Activated B cell treated with CpG ODN at 0.5 μM for 24 hours (primary cell): Measurements from ENCODE around the gene EAF2. TPM values are rescaled to one million over a fixed set of nuclear protein-coding genes. Genes with fewer than 3 reads are reported as not detected.

Source experiments
- ATAC-seq: fragments of 200-7000 bp; cut with Tn5 transposase; one replicate; pipeline ENCODE4 v1.10.0; 2021; ENCODE audit warnings: low read depth, mild to moderate bottlenecking, moderate library complexity
- CTCF ChIA-PET: fragments of 350-600 bp; sonication (Branson Sonifier 250); formaldehyde crosslinking; loops from one replicate; lab custom pipeline; 2021; ENCODE audit warnings: antibody characterized with exemption; lab: Charles Lee
- POLR2A ChIA-PET: fragments of 350-600 bp; sonication (Branson Sonifier 250); formaldehyde crosslinking; loops from one replicate; lab custom pipeline; 2021; ENCODE audit warnings: antibody characterized with exemption; lab: Charles Lee
- DNase-seq: peaks from one replicate; pipeline ENCODE4 v3.0.0; 2022
- H3K27ac Mint-ChIP-seq: one replicate; pipeline ENCODE4 v1.8.0; 2020; ENCODE audit warnings: mixed read lengths
- H3K27me3 Mint-ChIP-seq: one replicate; pipeline ENCODE4 v1.8.0; 2021; ENCODE audit warnings: mixed read lengths
- H3K36me3 Mint-ChIP-seq: one replicate; pipeline ENCODE4 v1.8.0; 2021; ENCODE audit warnings: low read depth, mixed read lengths
- H3K4me1 Mint-ChIP-seq: one replicate; pipeline ENCODE4 v1.8.0; 2021; ENCODE audit warnings: mixed read lengths
- H3K4me3 Mint-ChIP-seq: one replicate; pipeline ENCODE4 v1.8.0; 2020; ENCODE audit warnings: mild to moderate bottlenecking, mixed read lengths
- H3K9me3 Mint-ChIP-seq: one replicate; pipeline ENCODE4 v1.8.0; 2020; ENCODE audit warnings: mixed read lengths
- intact Hi-C: fragments of 100-400 bp; cut with micrococcal nuclease; formaldehyde crosslinking; loops from one replicate; pipeline ENCODE4 v1.15.1; 2024
- total RNA-seq: library from RNA; stranded (reverse); gene quantifications from 2 replicates; pipeline ENCODE4 v1.2.3, GENCODE V29; 2022
- TF ChIP-seq, protein P1 (sequence below): fragments of 200-600 bp; IDR thresholded peaks from one replicate; pipeline ENCODE4 v1.8.0; 2022; ENCODE audit warnings: antibody characterized with exemption, mild to moderate bottlenecking

EAF2 gene
- total RNA-seq, 1 donor from 2014 or later = 43.3 TPM

DNA sequence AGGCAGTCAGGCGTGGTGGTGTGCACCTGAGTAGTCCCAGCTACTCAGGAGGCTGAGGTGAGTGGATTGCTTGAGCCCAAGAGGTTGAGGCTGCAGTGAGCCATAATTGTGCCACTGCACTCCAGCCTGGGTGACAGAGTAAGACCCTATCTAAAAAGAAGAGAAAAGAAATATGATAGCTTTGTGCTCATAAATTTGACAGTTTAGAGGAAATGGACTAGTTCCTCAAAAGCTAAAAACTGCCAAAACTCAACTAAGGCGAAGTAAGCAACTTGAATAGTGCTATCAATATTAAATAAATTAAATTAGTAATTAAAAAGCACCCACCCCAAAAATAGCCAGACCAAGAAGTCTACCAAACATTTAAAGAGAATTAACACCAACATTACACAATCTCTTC is 34.7 kb downstream of the EAF2 start:
- peak overlapping the region; percentile 43 for H3K27ac Mint-ChIP-seq
- no peaks in the 10 kb centered on the region for H3K27me3 Mint-ChIP-seq
- peaks cover 55% of the 10 kb centered on the region for H3K36me3 Mint-ChIP-seq
- H3K9me3 Mint-ChIP-seq = no peaks in the 10 kb centered on the region
- POLR2A ChIA-PET = no interaction called here
- intact Hi-C loops = loop anchor here (5.0 kb wide), 1 partner anchor 322 kb away; the partner anchor contains the start of gene POLQ
- DNase-seq = no peak
- no peak overlapping the region for H3K4me3 Mint-ChIP-seq
- TF ChIP-seq, protein P1, sequence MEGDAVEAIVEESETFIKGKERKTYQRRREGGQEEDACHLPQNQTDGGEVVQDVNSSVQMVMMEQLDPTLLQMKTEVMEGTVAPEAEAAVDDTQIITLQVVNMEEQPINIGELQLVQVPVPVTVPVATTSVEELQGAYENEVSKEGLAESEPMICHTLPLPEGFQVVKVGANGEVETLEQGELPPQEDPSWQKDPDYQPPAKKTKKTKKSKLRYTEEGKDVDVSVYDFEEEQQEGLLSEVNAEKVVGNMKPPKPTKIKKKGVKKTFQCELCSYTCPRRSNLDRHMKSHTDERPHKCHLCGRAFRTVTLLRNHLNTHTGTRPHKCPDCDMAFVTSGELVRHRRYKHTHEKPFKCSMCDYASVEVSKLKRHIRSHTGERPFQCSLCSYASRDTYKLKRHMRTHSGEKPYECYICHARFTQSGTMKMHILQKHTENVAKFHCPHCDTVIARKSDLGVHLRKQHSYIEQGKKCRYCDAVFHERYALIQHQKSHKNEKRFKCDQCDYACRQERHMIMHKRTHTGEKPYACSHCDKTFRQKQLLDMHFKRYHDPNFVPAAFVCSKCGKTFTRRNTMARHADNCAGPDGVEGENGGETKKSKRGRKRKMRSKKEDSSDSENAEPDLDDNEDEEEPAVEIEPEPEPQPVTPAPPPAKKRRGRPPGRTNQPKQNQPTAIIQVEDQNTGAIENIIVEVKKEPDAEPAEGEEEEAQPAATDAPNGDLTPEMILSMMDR = no peak
- peaks cover 48% of the 10 kb centered on the region for H3K4me1 Mint-ChIP-seq
- peak; percentile 34 for ATAC-seq
- CTCF ChIA-PET = no interaction called here

GRCh38 chr3:121870717-121871116 is 35.7 kb downstream of the EAF2 start:
- Mint-ChIP-seq H3K27me3 (no peaks in the 10 kb centered on the region), H3K27ac (peak overlapping the region; percentile 51)

DNA sequence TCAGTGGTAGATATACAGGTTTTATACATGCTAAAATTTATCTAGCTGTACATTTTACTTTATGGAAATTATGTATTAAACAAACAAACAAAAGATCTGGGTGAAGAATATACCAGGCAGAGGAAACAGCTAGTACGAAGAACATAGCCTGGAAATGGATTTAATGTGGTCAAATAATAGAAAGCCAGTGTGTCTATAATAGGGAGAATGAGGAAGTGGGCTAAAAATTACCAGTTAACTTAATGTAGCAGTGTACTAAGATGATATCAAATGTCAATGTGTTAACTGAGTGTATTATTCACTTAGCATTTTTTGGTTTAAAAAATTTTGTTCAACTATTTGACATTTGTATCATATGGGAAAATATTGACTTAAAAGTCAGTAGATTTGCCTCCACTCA is 36.4 kb downstream of the EAF2 start:
- no peak for DNase-seq
- peak; percentile 37 for ATAC-seq
- CTCF ChIA-PET = no interaction called here
- TF ChIP-seq, protein P1 = no peak
- Mint-ChIP-seq H3K27ac (peak overlapping the region; percentile 60), H3K4me3 (no peak overlapping the region), H3K4me1 (peaks cover 54% of the 10 kb centered on the region), H3K36me3 (peaks cover 53% of the 10 kb centered on the region), H3K9me3 (no peaks in the 10 kb centered on the region), H3K27me3 (no peaks in the 10 kb centered on the region)
- intact Hi-C loops = loop anchor here (5.0 kb wide), 1 partner anchor 324 kb away; the partner anchor contains the start of gene POLQ
- POLR2A ChIA-PET = no interaction called here

More at GRCh38 chr3:121870717-121871116, 35.7 kb downstream of the EAF2 start:
- Mint-ChIP-seq H3K9me3 (no peaks in the 10 kb centered on the region), H3K4me3 (no peak overlapping the region), H3K4me1 (peaks cover 52% of the 10 kb centered on the region), H3K36me3 (peaks cover 55% of the 10 kb centered on the region)
- POLR2A ChIA-PET = interaction anchor here (1.0 kb wide), 1 partner anchor 61 kb away, joined by 3 read pairs; no protein-coding TSS in a partner anchor
- DNase-seq (no peak), ATAC-seq (no peak)
- intact Hi-C loops = loop anchor here (5.0 kb wide), 1 partner anchor 323 kb away; the partner anchor contains the start of gene POLQ
- TF ChIP-seq, protein P1 = no peak
- CTCF ChIA-PET = no interaction called here

DNA sequence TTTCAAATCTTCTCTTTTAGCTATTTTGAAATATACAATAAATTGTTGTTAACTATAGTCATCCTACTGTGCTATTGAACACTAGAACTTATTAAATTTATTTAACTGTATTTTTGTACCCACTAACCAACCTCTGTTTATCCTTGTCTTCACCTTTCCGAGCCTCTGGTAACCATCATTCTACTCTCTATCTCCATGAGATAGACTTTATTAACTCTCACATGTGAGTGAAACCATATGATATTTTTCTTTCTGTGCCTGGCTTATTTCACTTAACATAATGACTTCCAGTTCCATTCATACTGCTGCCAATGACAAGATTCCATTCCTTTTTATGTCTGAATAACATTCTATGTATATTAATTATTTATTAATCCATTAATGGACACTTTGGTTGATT is 43.4 kb downstream of the EAF2 start:
- no peak for ATAC-seq
- ChIA-PET POLR2A (no interaction called here), CTCF (no interaction called here)
- TF ChIP-seq, protein P1 = no peak
- Mint-ChIP-seq H3K4me3 (no peak overlapping the region), H3K27me3 (no peaks in the 10 kb centered on the region), H3K4me1 (peaks cover 29% of the 10 kb centered on the region), H3K36me3 (peaks cover 50% of the 10 kb centered on the region), H3K9me3 (no peaks in the 10 kb centered on the region), H3K27ac (no peak overlapping the region)
- intact Hi-C loops = no loop called here
- no peak for DNase-seq

DNA sequence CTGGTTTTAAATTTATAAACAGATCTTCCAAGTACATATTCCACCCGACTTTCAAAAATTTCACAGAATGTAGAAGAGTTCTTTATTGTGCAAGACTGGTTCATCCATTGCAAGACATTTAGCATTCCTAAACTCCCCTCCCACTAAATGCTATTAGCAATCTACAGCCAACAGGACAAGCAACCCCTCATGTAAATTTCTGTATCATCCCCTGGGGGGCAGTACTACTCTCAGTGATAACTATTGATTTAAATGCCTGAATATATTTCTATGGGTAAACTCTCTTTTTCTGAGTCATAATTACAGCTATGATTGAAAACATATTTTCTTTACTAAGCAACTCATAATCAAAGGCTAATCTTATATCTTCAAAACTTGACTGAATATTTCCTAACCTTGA is 48.5 kb downstream of the EAF2 start:
- Mint-ChIP-seq H3K27me3 (no peaks in the 10 kb centered on the region), H3K27ac (no peak overlapping the region), H3K36me3 (peaks cover 43% of the 10 kb centered on the region), H3K4me1 (peaks cover 12% of the 10 kb centered on the region), H3K4me3 (no peak overlapping the region), H3K9me3 (no peaks in the 10 kb centered on the region)
- ChIA-PET POLR2A (interaction anchor here (0.6 kb wide), 1 partner anchor 223 kb away, joined by 3 read pairs; the partner anchor contains the start of gene HCLS1), CTCF (interaction anchor here (0.7 to 1.4 kb wide), 9 partner anchors 9 to 416 kb away, joined by 3 to 13 read pairs (median 3); no protein-coding TSS in a partner anchor)
- intact Hi-C loops = loop anchor here (1.0 to 5.0 kb wide), 4 partner anchors 114 to 375 kb away; no protein-coding TSS in a partner anchor
- ATAC-seq = peak; percentile 42
- TF ChIP-seq, protein P1 = no peak
- DNase-seq = no peak
